ENCODE results near the gene BRINP1. TPM values are rescaled to one million over a fixed set of nuclear protein-coding genes. Genes with fewer than 3 reads are reported as not detected.
A peak's percentile ranks its signal among the peaks of the same experiment; 100 is the strongest.

Gene BRINP1
- total and polyA plus RNA-seq, 2 experiments from 2014 or later, result 13.4 to 33.5 TPM

DNA sequence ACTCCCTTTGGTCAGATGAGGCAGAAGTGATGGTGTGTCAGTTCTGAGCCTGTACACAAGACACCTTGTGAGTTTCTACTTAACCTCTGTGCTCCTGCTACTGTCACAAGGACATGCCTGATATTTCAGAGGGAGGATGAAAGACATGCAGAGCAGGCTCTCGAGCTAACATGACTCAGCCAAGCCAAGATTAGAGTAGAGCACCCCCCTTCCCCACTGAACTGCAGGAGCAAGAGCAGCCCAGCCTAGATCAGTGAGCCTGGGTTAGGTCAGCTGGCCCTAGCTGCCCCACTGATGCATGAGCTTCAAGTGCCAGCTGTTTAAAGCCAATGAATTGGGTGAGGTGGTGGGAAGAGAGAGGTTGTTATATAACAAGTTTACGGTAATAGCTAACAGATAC lies 36.7 kb downstream of the BRINP1 start:
- DNase-seq (ENCODE audit: low spot score) (no peak), ATAC-seq (peak; percentile 71)
- no peaks in the 10 kb centered on the region for H3K27me3 ChIP-seq (ENCODE audit: insufficient read depth)
- 0 out of 2 replicates have a peak, but pooled peaks cover 8% of the 10 kb centered on the region for H3K36me3 ChIP-seq (ENCODE audit: insufficient read depth)
- peaks cover 16% of the 10 kb centered on the region for H3K9me3 Mint-ChIP-seq
- H2AFZ ChIP-seq, result no peak overlapping the region
- TF ChIP-seq CREB1 (CRISPR knock-in tag; IDR thresholded peaks at IDR 0.05; ENCODE audit: low read depth) (no peak), ZNF114 (CRISPR knock-in tag; IDR thresholded peaks at IDR 0.05) (no peak), ZNF331 (CRISPR knock-in tag; IDR thresholded peaks at IDR 0.05; ENCODE audit: low read depth) (no peak), JUNB (IDR thresholded peaks at IDR 0.05; ENCODE audit: unreplicated experiment) (no peak), EZH2phosphoT487 (IDR thresholded peaks at IDR 0.05; ENCODE audit: unreplicated experiment) (no peak), STAT1 (IDR thresholded peaks at IDR 0.05; ENCODE audit: unreplicated experiment) (no peak), POLR2AphosphoS5 (IDR thresholded peaks at IDR 0.05; ENCODE audit: low read depth) (no peak)
- TF ChIP-seq, protein P1, sequence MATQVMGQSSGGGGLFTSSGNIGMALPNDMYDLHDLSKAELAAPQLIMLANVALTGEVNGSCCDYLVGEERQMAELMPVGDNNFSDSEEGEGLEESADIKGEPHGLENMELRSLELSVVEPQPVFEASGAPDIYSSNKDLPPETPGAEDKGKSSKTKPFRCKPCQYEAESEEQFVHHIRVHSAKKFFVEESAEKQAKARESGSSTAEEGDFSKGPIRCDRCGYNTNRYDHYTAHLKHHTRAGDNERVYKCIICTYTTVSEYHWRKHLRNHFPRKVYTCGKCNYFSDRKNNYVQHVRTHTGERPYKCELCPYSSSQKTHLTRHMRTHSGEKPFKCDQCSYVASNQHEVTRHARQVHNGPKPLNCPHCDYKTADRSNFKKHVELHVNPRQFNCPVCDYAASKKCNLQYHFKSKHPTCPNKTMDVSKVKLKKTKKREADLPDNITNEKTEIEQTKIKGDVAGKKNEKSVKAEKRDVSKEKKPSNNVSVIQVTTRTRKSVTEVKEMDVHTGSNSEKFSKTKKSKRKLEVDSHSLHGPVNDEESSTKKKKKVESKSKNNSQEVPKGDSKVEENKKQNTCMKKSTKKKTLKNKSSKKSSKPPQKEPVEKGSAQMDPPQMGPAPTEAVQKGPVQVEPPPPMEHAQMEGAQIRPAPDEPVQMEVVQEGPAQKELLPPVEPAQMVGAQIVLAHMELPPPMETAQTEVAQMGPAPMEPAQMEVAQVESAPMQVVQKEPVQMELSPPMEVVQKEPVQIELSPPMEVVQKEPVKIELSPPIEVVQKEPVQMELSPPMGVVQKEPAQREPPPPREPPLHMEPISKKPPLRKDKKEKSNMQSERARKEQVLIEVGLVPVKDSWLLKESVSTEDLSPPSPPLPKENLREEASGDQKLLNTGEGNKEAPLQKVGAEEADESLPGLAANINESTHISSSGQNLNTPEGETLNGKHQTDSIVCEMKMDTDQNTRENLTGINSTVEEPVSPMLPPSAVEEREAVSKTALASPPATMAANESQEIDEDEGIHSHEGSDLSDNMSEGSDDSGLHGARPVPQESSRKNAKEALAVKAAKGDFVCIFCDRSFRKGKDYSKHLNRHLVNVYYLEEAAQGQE (IDR thresholded peaks at IDR 0.05; ENCODE audit: unreplicated experiment), result no peak
- TF ChIP-seq, protein P2, sequence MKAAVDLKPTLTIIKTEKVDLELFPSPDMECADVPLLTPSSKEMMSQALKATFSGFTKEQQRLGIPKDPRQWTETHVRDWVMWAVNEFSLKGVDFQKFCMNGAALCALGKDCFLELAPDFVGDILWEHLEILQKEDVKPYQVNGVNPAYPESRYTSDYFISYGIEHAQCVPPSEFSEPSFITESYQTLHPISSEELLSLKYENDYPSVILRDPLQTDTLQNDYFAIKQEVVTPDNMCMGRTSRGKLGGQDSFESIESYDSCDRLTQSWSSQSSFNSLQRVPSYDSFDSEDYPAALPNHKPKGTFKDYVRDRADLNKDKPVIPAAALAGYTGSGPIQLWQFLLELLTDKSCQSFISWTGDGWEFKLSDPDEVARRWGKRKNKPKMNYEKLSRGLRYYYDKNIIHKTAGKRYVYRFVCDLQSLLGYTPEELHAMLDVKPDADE (IDR thresholded peaks at IDR 0.05), result no peak
- TF ChIP-seq, protein P3, sequence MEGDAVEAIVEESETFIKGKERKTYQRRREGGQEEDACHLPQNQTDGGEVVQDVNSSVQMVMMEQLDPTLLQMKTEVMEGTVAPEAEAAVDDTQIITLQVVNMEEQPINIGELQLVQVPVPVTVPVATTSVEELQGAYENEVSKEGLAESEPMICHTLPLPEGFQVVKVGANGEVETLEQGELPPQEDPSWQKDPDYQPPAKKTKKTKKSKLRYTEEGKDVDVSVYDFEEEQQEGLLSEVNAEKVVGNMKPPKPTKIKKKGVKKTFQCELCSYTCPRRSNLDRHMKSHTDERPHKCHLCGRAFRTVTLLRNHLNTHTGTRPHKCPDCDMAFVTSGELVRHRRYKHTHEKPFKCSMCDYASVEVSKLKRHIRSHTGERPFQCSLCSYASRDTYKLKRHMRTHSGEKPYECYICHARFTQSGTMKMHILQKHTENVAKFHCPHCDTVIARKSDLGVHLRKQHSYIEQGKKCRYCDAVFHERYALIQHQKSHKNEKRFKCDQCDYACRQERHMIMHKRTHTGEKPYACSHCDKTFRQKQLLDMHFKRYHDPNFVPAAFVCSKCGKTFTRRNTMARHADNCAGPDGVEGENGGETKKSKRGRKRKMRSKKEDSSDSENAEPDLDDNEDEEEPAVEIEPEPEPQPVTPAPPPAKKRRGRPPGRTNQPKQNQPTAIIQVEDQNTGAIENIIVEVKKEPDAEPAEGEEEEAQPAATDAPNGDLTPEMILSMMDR (conservative IDR thresholded peaks at IDR 0.05; ENCODE audit: low read depth in 2 of 2), result no peak
- H4K20me1 ChIP-seq (replicated peaks; ENCODE audit: insufficient read depth), result peaks cover 11% of the 10 kb centered on the region
- peaks cover 44% of the 10 kb centered on the region for H3K79me2 ChIP-seq (replicated peaks; ENCODE audit: insufficient read depth)
- no peak overlapping the region for H3K4me3 ChIP-seq
- 0 out of 2 replicates have a peak, but pooled peaks cover under 1% of the 10 kb centered on the region for H3K9me2 ChIP-seq (ENCODE audit: insufficient read depth)
- H3K27me3 Mint-ChIP-seq (ENCODE audit: insufficient read depth, low read depth, poor library complexity), result peaks cover 7% of the 10 kb centered on the region
- no peak overlapping the region for H3K27ac Mint-ChIP-seq
- H3K27ac ChIP-seq (ENCODE audit: low read depth), result no peak overlapping the region
- peaks cover 29% of the 10 kb centered on the region for H3K36me3 Mint-ChIP-seq (ENCODE audit: low read depth)
- 0 out of 2 replicates have a peak, but pooled peaks cover 4% of the 10 kb centered on the region for H3F3A ChIP-seq (replicated peaks; ENCODE audit: low read depth)
- H3K4me3 Mint-ChIP-seq, result no peak overlapping the region
- H3K4me2 ChIP-seq, result peak overlapping the region; percentile 42
- peaks cover 50% of the 10 kb centered on the region for H3K4me1 ChIP-seq (ENCODE audit: insufficient read depth)
- peaks cover 52% of the 10 kb centered on the region for H3K4me1 Mint-ChIP-seq
